CD4-positive, alpha-beta T cell (primary cell): ENCODE data around the gene PLCG2. TPM values are rescaled to one million over a fixed set of nuclear protein-coding genes. Genes with fewer than 3 reads are reported as not detected.

Experiments
- ATAC-seq: fragments of 200-7000 bp; cut with Tn5 transposase; one replicate; pipeline ENCODE4 v1.10.0; 2022; ENCODE audit warnings: mild to moderate bottlenecking; ENCODE audit not compliant: poor library complexity
- CTCF ChIA-PET: fragments of 350-600 bp; sonication (Branson Sonifier 250); formaldehyde crosslinking; loops from one replicate; lab custom pipeline; 2021; ENCODE audit warnings: antibody characterized with exemption, inconsistent platforms; lab: Charles Lee
- POLR2A ChIA-PET: fragments of 350-600 bp; sonication (Branson Sonifier 250); formaldehyde crosslinking; loops from one replicate; lab custom pipeline; 2021; ENCODE audit warnings: antibody characterized with exemption, inconsistent platforms; lab: Charles Lee
- DNase-seq, 14 experiments: peaks; one replicate each; pipeline ENCODE4 v3.0.0-alpha.2; 2013 to 2020; ENCODE audit warnings: mixed read lengths in 2 of 14
- H3K27ac ChIP-seq, 2 donors: one replicate each; pipeline versions ENCODE4 v1.5.1 to v1.7.0; 2013; ENCODE audit warnings: low read length in 2 of 2, low read depth in 1 of 2, mild to moderate bottlenecking in 1 of 2
- H3K27me3 ChIP-seq, 2 experiments: 1 replicate in 1 of 2; 2 replicates in 1 of 2; pipeline versions ENCODE4 v1.6.1 to v1.7.0; 2013; ENCODE audit warnings: low read length in 2 of 2, control low read depth in 1 of 2, mild to moderate bottlenecking in 1 of 2, moderate library complexity in 1 of 2; ENCODE audit not compliant: insufficient read depth in 2 of 2, control insufficient read depth in 1 of 2
- H3K36me3 ChIP-seq: one replicate; pipeline ENCODE4 v1.6.1; 2013; ENCODE audit warnings: low read length, control low read depth; ENCODE audit not compliant: insufficient read depth
- H3K4me1 ChIP-seq: one replicate; pipeline ENCODE4 v1.6.1; 2013; ENCODE audit warnings: low read length, control low read depth; ENCODE audit not compliant: insufficient read depth
- H3K4me3 ChIP-seq: one replicate; pipeline ENCODE4 v1.5.1; 2013; ENCODE audit warnings: mild to moderate bottlenecking, low read length, moderate library complexity
- H3K9me3 ChIP-seq, 2 experiments: 1 replicate in 1 of 2; 2 replicates in 1 of 2; pipeline versions ENCODE4 v1.6.1 to v1.7.0; 2013; ENCODE audit warnings: low read length in 2 of 2, mild to moderate bottlenecking in 2 of 2, control low read depth in 1 of 2, moderate library complexity in 1 of 2; ENCODE audit not compliant: control insufficient read depth in 1 of 2, insufficient read depth in 1 of 2
- H3K27ac Mint-ChIP-seq: one replicate; pipeline ENCODE4 v1.8.0; 2020; ENCODE audit warnings: mixed read lengths
- H3K27me3 Mint-ChIP-seq: one replicate; pipeline ENCODE4 v1.8.0; 2021; ENCODE audit warnings: mixed read lengths
- H3K36me3 Mint-ChIP-seq: one replicate; pipeline ENCODE4 v1.8.0; 2021; ENCODE audit warnings: low read depth, mixed read lengths
- H3K4me1 Mint-ChIP-seq: one replicate; pipeline ENCODE4 v1.8.0; 2021; ENCODE audit warnings: low read depth, mixed read lengths
- H3K4me3 Mint-ChIP-seq: one replicate; pipeline ENCODE4 v1.8.0; 2020; ENCODE audit warnings: mild to moderate bottlenecking, mixed read lengths
- H3K9me3 Mint-ChIP-seq: one replicate; pipeline ENCODE4 v1.8.0; 2020; ENCODE audit warnings: mixed read lengths
- CTCF ChIP-seq: fragments of 200-600 bp; IDR thresholded peaks from one replicate; pipeline ENCODE4 v1.8.0; 2022; ENCODE audit warnings: antibody characterized with exemption, mild to moderate bottlenecking
- intact Hi-C, 2 experiments: fragments of 100-400 bp; cut with DNase I in 1 of 2; cut with micrococcal nuclease in 1 of 2; formaldehyde crosslinking; loops; one replicate each; pipeline versions ENCODE4 v1.15.1 to v1.9.0; 2023 to 2025; cut with DNase I, micrococcal nuclease
- total RNA-seq, 174 experiments: library from RNA in 2 of 174; stranded (reverse) in 2 of 174; gene quantifications; one replicate each; pipeline ENCODE4 v1.2.3 and lab custom pipeline; 2021 to 2026

Gene PLCG2
- total RNA-seq, 2 experiments from 2014 or later, result 0.92 to 1.5 TPM

DNA sequence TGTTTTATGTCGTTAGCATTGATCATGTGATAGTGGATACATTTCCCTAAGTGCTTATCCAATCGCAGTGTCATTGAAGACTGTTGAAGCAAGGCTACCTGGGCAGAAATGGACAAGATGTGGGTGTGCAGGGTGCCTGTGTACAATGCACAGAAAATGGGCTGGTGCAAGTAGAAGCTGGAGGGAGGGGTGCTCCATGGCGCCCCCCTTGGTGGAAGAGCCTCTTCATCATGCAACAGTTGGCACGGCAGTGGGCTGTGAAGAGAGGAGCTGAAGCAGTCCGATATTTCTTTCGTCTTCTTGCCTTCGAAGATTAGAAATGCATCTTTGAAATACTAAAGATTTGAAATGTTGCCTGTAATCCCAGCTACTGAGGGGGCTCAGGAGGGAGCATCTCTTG is 100.5 kb downstream of the PLCG2 start:
- ChIA-PET CTCF (no interaction called here), POLR2A (no interaction called here)
- no peak for DNase-seq
- H3K27me3 ChIP-seq, result no peaks in the 10 kb centered on the region
- TF ChIP-seq CTCF, result no peak
- H3K4me3 ChIP-seq, result no peak overlapping the region
- H3K36me3 ChIP-seq, result no peaks in the 10 kb centered on the region
- Mint-ChIP-seq H3K4me1 (no peaks in the 10 kb centered on the region), H3K27me3 (no peaks in the 10 kb centered on the region), H3K36me3 (no peaks in the 10 kb centered on the region), H3K9me3 (no peaks in the 10 kb centered on the region), H3K27ac (no peak overlapping the region), H3K4me3 (no peak overlapping the region)
- H3K27ac ChIP-seq, result no peak overlapping the region
- no peaks in the 10 kb centered on the region for H3K4me1 ChIP-seq
- no peak for ATAC-seq
- intact Hi-C loops, result no loop called here
- H3K9me3 ChIP-seq, result no peaks in the 10 kb centered on the region

DNA sequence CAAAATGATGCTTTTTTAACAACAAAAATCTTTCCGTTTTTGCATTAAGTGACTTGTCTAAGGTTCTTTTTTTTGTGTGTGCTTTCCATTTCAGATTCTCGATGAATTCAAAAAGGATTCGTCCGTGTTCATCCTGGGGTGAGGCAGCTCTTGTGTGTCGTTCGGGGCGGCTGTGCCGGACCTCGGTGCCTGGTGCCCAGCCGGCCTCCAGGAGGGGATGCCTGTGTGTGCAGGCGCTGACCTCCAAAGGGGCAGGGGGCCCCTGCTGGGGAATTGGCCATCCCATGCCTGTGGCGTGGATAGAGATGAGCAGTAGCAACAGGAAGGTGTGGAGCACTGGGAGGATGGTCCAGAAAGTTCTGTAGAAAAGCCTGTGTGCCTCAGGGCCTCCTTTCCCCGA is 101.7 kb downstream of the PLCG2 start:
- no peak overlapping the region for H3K27ac Mint-ChIP-seq
- Histone ChIP-seq H3K4me3 (no peak overlapping the region), H3K27ac (no peak overlapping the region), H3K4me1 (no peaks in the 10 kb centered on the region), H3K9me3 (no peaks in the 10 kb centered on the region), H3K27me3 (no peaks in the 10 kb centered on the region), H3K36me3 (no peaks in the 10 kb centered on the region)
- ChIA-PET CTCF (no interaction called here), POLR2A (no interaction called here)
- intact Hi-C loops, result no loop called here
- no peak for TF ChIP-seq CTCF
- H3K9me3 Mint-ChIP-seq, result no peaks in the 10 kb centered on the region
- no peak for DNase-seq
- no peaks in the 10 kb centered on the region for H3K4me1 Mint-ChIP-seq
- ATAC-seq, result no peak
- H3K4me3 Mint-ChIP-seq, result no peak overlapping the region
- no peaks in the 10 kb centered on the region for H3K36me3 Mint-ChIP-seq
- H3K27me3 Mint-ChIP-seq, result no peaks in the 10 kb centered on the region

DNA sequence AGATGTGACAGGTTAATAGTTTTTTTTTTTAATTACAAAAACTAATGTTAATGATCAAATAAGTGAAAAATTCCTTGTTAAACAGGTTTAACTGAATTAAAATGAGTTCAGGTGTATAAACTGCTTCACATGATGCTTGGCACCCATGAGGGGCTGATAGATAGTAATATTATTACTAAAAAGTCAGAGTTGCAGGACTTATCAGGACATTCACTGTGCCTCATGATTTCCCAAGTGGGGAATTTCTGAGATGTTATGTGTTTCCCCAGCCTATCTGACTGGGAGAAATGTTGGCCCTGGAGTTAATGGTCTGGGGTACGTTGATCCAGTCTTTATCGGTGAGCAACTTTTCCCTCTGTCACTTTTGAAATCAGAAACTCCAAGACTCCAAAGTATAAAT is 102.1 kb downstream of the PLCG2 start:
- Mint-ChIP-seq H3K36me3 (no peaks in the 10 kb centered on the region), H3K4me3 (no peak overlapping the region), H3K27ac (no peak overlapping the region), H3K4me1 (no peaks in the 10 kb centered on the region), H3K9me3 (no peaks in the 10 kb centered on the region), H3K27me3 (no peaks in the 10 kb centered on the region)
- DNase-seq (no peak), ATAC-seq (no peak)
- Histone ChIP-seq H3K36me3 (no peaks in the 10 kb centered on the region), H3K27ac (no peak overlapping the region), H3K9me3 (no peaks in the 10 kb centered on the region), H3K27me3 (no peaks in the 10 kb centered on the region), H3K4me3 (no peak overlapping the region), H3K4me1 (no peaks in the 10 kb centered on the region)
- no peak for TF ChIP-seq CTCF
- intact Hi-C loops, result no loop called here
- ChIA-PET POLR2A (no interaction called here), CTCF (no interaction called here)
